H9 (cell line): ENCODE data around the gene NHSL2. TPM values are rescaled to one million over a fixed set of nuclear protein-coding genes. Genes with fewer than 3 reads are reported as not detected.

Experiments used
- DNase-seq: peaks from one replicate; pipeline ENCODE4 v3.0.0-alpha.2; 2017
- H2AFZ ChIP-seq: one replicate; pipeline ENCODE4 v1.6.1; 2013; ENCODE audit warnings: mild to moderate bottlenecking, low read length, control low read depth, moderate library complexity
- H2AK5ac ChIP-seq: 2 replicates; pipeline ENCODE4 v1.6.1; 2013; ENCODE audit warnings: low read length, control low read depth, mixed read lengths; ENCODE audit not compliant: insufficient read length
- H2BK120ac ChIP-seq: one replicate; pipeline ENCODE4 v1.6.1; 2013; ENCODE audit warnings: low read depth, mild to moderate bottlenecking, low read length, control low read depth, inconsistent platforms; ENCODE audit not compliant: poor library complexity, severe bottlenecking
- H2BK12ac ChIP-seq: 2 replicates; pipeline ENCODE4 v1.6.1; 2013; ENCODE audit warnings: low read length, control low read depth, mixed read lengths, low read depth; ENCODE audit not compliant: insufficient read length
- H2BK15ac ChIP-seq: 2 replicates; pipeline ENCODE4 v1.6.1; 2013; ENCODE audit warnings: low read depth, low read length, control low read depth
- H2BK20ac ChIP-seq: one replicate; pipeline ENCODE4 v1.6.1; 2013; ENCODE audit warnings: low read depth, mild to moderate bottlenecking, low read length, control low read depth, inconsistent platforms; ENCODE audit not compliant: poor library complexity, severe bottlenecking
- H2BK5ac ChIP-seq: 2 replicates; pipeline ENCODE4 v1.6.1; 2013; ENCODE audit warnings: low read length, control low read depth, mixed read lengths; ENCODE audit not compliant: insufficient read length
- H3K14ac ChIP-seq: 2 replicates; pipeline ENCODE4 v1.6.1; 2013; ENCODE audit warnings: low read length, control low read depth; ENCODE audit not compliant: insufficient read depth
- H3K18ac ChIP-seq: 2 replicates; pipeline ENCODE4 v1.6.1; 2013; ENCODE audit warnings: low read depth, mild to moderate bottlenecking, mixed read lengths, low read length, control low read depth; ENCODE audit not compliant: insufficient read length
- H3K23ac ChIP-seq: 2 replicates; pipeline ENCODE4 v1.6.1; 2013; ENCODE audit warnings: low read length, control low read depth, mixed read lengths, low read depth; ENCODE audit not compliant: insufficient read length
- H3K23me2 ChIP-seq: 2 replicates; pipeline ENCODE4 v1.6.1; 2013; ENCODE audit warnings: low read depth, mild to moderate bottlenecking, mixed read lengths, low read length, control low read depth; ENCODE audit not compliant: insufficient read length, poor library complexity, severe bottlenecking
- H3K27ac ChIP-seq: 2 replicates; pipeline ENCODE4 v1.5.1; 2013; ENCODE audit warnings: low read length, control low read depth, mixed read lengths, low read depth; ENCODE audit not compliant: insufficient read length
- H3K27me3 ChIP-seq: 2 replicates; pipeline ENCODE4 v1.6.1; 2013; ENCODE audit warnings: low read length, control low read depth, inconsistent platforms; ENCODE audit not compliant: insufficient read depth
- H3K4ac ChIP-seq: 2 replicates; pipeline ENCODE4 v1.6.1; 2013; ENCODE audit warnings: low read depth, mild to moderate bottlenecking, control low read depth, inconsistent platforms, low read length, moderate library complexity
- H3K4me1 ChIP-seq: 2 replicates; pipeline ENCODE4 v1.6.1; 2013; ENCODE audit warnings: low read length, control low read depth, inconsistent platforms; ENCODE audit not compliant: insufficient read depth
- H3K4me2 ChIP-seq: 2 replicates; pipeline ENCODE4 v1.6.1; 2013; ENCODE audit warnings: low read length, control low read depth, mixed read lengths; ENCODE audit not compliant: insufficient read length, insufficient read depth
- H3K56ac ChIP-seq: 2 replicates; pipeline ENCODE4 v1.6.1; 2013; ENCODE audit warnings: low read depth, mild to moderate bottlenecking, mixed read lengths, low read length, control low read depth; ENCODE audit not compliant: insufficient read length
- H3K79me1 ChIP-seq: 2 replicates; pipeline ENCODE4 v1.6.1; 2013; ENCODE audit warnings: low read depth, mild to moderate bottlenecking, moderate library complexity, low read length, control low read depth, inconsistent platforms; ENCODE audit not compliant: insufficient read depth, poor library complexity, severe bottlenecking
- H3K79me2 ChIP-seq: 2 replicates; pipeline ENCODE4 v1.6.1; 2013; ENCODE audit warnings: low read length, control low read depth, inconsistent platforms; ENCODE audit not compliant: insufficient read depth
- H3K9ac ChIP-seq: 2 replicates; pipeline ENCODE4 v1.6.1; 2013; ENCODE audit warnings: low read length, control low read depth, mixed read lengths; ENCODE audit not compliant: insufficient read length; ENCODE audit errors: extremely low read depth
- H3K9me3 ChIP-seq: one replicate; pipeline ENCODE4 v1.6.1; 2013; ENCODE audit warnings: low read depth, low read length, inconsistent platforms; ENCODE audit not compliant: control insufficient read depth
- H3T11ph ChIP-seq: one replicate; pipeline ENCODE4 v1.6.1; 2013; ENCODE audit warnings: mild to moderate bottlenecking, low read length, control low read depth, inconsistent platforms
- H4K20me1 ChIP-seq: one replicate; pipeline ENCODE4 v1.6.1; 2013; ENCODE audit not compliant: control insufficient read depth, insufficient read length, insufficient read depth
- H4K5ac ChIP-seq: 2 replicates; pipeline ENCODE4 v1.6.1; 2013; ENCODE audit warnings: low read depth, mild to moderate bottlenecking, mixed read lengths, low read length, control low read depth; ENCODE audit not compliant: insufficient read length
- H4K8ac ChIP-seq: replicated peaks from 2 replicates; pipeline ENCODE4 v1.6.1; 2013; ENCODE audit warnings: low read length, control low read depth, mixed read lengths, low read depth; ENCODE audit not compliant: insufficient read length
- H4K91ac ChIP-seq: 2 replicates; pipeline ENCODE4 v1.6.1; 2013; ENCODE audit warnings: low read depth, mild to moderate bottlenecking, moderate library complexity, mixed read lengths, low read length, control low read depth; ENCODE audit not compliant: insufficient read length
- H3K27ac Mint-ChIP-seq, 3 experiments: 2 replicates in 2 of 3; 3 replicates in 1 of 3; pipeline ENCODE4 v1.8.0; 2020 to 2021; ENCODE audit warnings: mixed read lengths in 3 of 3, mild to moderate bottlenecking in 1 of 3, moderate library complexity in 1 of 3
- H3K27me3 Mint-ChIP-seq: 2 replicates; pipeline ENCODE4 v1.8.0; 2021; ENCODE audit warnings: low read depth, mild to moderate bottlenecking, moderate library complexity, mixed read lengths
- H3K36me3 Mint-ChIP-seq, 3 experiments: 2 replicates in 2 of 3; 3 replicates in 1 of 3; pipeline ENCODE4 v1.8.0; 2020 to 2021; ENCODE audit warnings: low read depth in 3 of 3, mixed read lengths in 3 of 3; ENCODE audit not compliant: insufficient read depth in 1 of 3
- H3K4me1 Mint-ChIP-seq, 2 experiments: 2 replicates each; pipeline ENCODE4 v1.8.0; 2020; ENCODE audit warnings: mixed read lengths in 2 of 2
- H3K4me3 Mint-ChIP-seq, 2 experiments: 2 replicates in 1 of 2; 3 replicates in 1 of 2; pipeline ENCODE4 v1.8.0; 2020 to 2021; ENCODE audit warnings: mild to moderate bottlenecking in 2 of 2, mixed read lengths in 2 of 2, moderate library complexity in 1 of 2
- H3K9me3 Mint-ChIP-seq, 2 experiments: 2 replicates in 1 of 2; 3 replicates in 1 of 2; pipeline ENCODE4 v1.8.0; 2020; ENCODE audit warnings: mild to moderate bottlenecking in 2 of 2, mixed read lengths in 2 of 2, moderate library complexity in 1 of 2
- WGBS: extraction: QIAGEN DNeasy Blood & Tissue Kit; methylation state at CpG from one replicate; pipeline ENCODE4 v1.1.7; 2013; ENCODE audit warnings: missing lambda C conversion rate, low lambda C conversion rate, mixed read lengths; ENCODE audit not compliant: insufficient read length; ENCODE audit errors: extremely low coverage; 5-methylcytosine and 5-hydroxymethylcytosine counted together
- total RNA-seq: library from RNA; stranded (reverse); gene quantifications from 2 replicates; pipeline ENCODE4 v1.2.1, GENCODE V29; 2021
- TF ChIP-seq, protein P1 (sequence below): fragments of 200-600 bp; sonication (generic); conservative IDR thresholded peaks from 3 replicates; pipeline ENCODE4 v1.8.0; 2021; ENCODE audit warnings: antibody characterized with exemption, mild to moderate bottlenecking

NHSL2 gene
- total RNA-seq, 1 experiment from 2014 or later: 6.4 TPM

- DNase-seq: peak; percentile 78
- Histone ChIP-seq H3K4me1 (peaks cover 6% of the 10 kb centered on the region; the same call in 1 of the 2 replicates), H3K79me1 (no peaks in the 10 kb centered on the region), H3K9me3 (peaks cover 22% of the 10 kb centered on the region), H3K4ac (no peak overlapping the region), H2AK5ac (no peak overlapping the region), H3K23ac (no peak overlapping the region), H4K8ac (no peak overlapping the region), H3K56ac (no peak overlapping the region), H2BK12ac (no peak overlapping the region), H3K27me3 (no peaks in the 10 kb centered on the region), H3K27ac (peak overlapping the region; percentile 82), H2BK5ac (no peak overlapping the region), H3K79me2 (no peaks in the 10 kb centered on the region), H4K20me1 (no peaks in the 10 kb centered on the region), H3K23me2 (no peaks in the 10 kb centered on the region), H3T11ph (peak overlapping the region; percentile 96), H4K5ac (no peak overlapping the region), H2BK15ac (no peak overlapping the region), H3K14ac (peak overlapping the region; percentile 32; the same call in 1 of the 2 replicates), H3K18ac (peak overlapping the region; percentile 52), H2BK120ac (no peak overlapping the region), H3K4me2 (peak overlapping the region; percentile 2), H2AFZ (no peak overlapping the region), H3K9ac (peak overlapping the region; percentile 10), H2BK20ac (no peak overlapping the region), H4K91ac (no peak overlapping the region)
- Mint-ChIP-seq H3K4me3 (peak overlapping the region in 1 of 2 experiments; percentile 57; a peak in 2 of 5 replicates), H3K27ac (peak overlapping the region; percentile 33 to 91 (median 89); a peak in 5 of 7 replicates), H3K9me3 (peaks cover 70% of the 10 kb centered on the region in 2 experiments), H3K36me3 (peaks cover 0 to 9% (median 7%) of the 10 kb centered on the region in 3 experiments; a peak in 5 of 7 replicates), H3K27me3 (peaks cover 2% of the 10 kb centered on the region; the same call in 1 of the 2 replicates), H3K4me1 (peaks cover 32 to 33% of the 10 kb centered on the region in 2 experiments)
- TF ChIP-seq, protein P1, sequence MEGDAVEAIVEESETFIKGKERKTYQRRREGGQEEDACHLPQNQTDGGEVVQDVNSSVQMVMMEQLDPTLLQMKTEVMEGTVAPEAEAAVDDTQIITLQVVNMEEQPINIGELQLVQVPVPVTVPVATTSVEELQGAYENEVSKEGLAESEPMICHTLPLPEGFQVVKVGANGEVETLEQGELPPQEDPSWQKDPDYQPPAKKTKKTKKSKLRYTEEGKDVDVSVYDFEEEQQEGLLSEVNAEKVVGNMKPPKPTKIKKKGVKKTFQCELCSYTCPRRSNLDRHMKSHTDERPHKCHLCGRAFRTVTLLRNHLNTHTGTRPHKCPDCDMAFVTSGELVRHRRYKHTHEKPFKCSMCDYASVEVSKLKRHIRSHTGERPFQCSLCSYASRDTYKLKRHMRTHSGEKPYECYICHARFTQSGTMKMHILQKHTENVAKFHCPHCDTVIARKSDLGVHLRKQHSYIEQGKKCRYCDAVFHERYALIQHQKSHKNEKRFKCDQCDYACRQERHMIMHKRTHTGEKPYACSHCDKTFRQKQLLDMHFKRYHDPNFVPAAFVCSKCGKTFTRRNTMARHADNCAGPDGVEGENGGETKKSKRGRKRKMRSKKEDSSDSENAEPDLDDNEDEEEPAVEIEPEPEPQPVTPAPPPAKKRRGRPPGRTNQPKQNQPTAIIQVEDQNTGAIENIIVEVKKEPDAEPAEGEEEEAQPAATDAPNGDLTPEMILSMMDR: no peak
- WGBS: no CpG with 5 or more reads among the region's 9 CpGs
These were observed 135.1 kb downstream of the NHSL2 start for GRCh38 chrX:72045552-72046277.
